PC-3 (cell line): ENCODE results near the gene COPS2.

Experiments used
- EZH2 ChIP-seq: fragments of 300-600 bp; sonication (generic); IDR thresholded peaks from one replicate; pipeline ENCODE4 v1.6.1; 2017; ENCODE audit warnings: antibody characterized with exemption, mild to moderate bottlenecking, low read length; ENCODE audit not compliant: unreplicated experiment
- EZH2phosphoT487 ChIP-seq: fragments of 300-600 bp; sonication (generic); IDR thresholded peaks from 2 replicates; pipeline ENCODE4 v1.6.1; 2018; ENCODE audit warnings: mild to moderate bottlenecking, antibody characterized with exemption, low read length, borderline replicate concordance
- TF ChIP-seq, protein P1 (sequence below): fragments of 300-600 bp; sonication (generic); conservative IDR thresholded peaks from 2 replicates; pipeline ENCODE4 v1.5.1; 2017; ENCODE audit warnings: antibody characterized with exemption, low read depth, mild to moderate bottlenecking, low read length

- TF ChIP-seq, protein P1, sequence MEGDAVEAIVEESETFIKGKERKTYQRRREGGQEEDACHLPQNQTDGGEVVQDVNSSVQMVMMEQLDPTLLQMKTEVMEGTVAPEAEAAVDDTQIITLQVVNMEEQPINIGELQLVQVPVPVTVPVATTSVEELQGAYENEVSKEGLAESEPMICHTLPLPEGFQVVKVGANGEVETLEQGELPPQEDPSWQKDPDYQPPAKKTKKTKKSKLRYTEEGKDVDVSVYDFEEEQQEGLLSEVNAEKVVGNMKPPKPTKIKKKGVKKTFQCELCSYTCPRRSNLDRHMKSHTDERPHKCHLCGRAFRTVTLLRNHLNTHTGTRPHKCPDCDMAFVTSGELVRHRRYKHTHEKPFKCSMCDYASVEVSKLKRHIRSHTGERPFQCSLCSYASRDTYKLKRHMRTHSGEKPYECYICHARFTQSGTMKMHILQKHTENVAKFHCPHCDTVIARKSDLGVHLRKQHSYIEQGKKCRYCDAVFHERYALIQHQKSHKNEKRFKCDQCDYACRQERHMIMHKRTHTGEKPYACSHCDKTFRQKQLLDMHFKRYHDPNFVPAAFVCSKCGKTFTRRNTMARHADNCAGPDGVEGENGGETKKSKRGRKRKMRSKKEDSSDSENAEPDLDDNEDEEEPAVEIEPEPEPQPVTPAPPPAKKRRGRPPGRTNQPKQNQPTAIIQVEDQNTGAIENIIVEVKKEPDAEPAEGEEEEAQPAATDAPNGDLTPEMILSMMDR: no peak
- TF ChIP-seq EZH2 (no peak), EZH2phosphoT487 (no peak)
Measured at GRCh38 chr15:49178497-49178896, 23.1 kb upstream of the COPS2 start.
